Measurements from ENCODE around the gene AP2B1.
A peak's percentile ranks its signal among the peaks of the same experiment; 100 is the strongest.

AP2B1 gene

DNA sequence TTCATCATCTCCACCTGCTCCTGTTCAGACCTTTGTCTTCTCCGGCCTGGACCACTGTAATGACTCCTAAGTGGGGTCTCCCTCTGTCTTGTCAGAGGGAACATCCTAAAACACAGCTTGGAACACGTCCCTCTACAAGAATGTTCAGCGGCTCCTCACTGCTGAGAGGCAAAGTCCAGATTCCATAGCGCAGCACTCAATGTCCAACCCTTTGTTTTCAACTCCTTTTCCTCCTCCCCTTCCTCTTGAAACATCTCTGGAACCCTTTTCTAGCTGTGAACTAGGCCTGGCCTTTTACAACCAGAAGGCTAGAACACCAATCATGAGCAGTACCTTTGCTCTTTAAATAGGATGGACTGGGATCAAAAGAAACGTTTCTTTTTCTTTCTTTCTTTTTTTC, 174.5 kb downstream of the AP2B1 start:
- no peaks in the 10 kb centered on the region for H3K9me2 ChIP-seq (replicated peaks; ENCODE audit: control insufficient read depth, low read length)
- no peaks in the 10 kb centered on the region; the same call in 1 of the 2 replicates for H3K27me3 ChIP-seq (ENCODE audit: control insufficient read depth, low read length)
- no peaks in the 10 kb centered on the region for H3K36me3 ChIP-seq (ENCODE audit: control insufficient read depth, low read length)
- H3K4me2 ChIP-seq (ENCODE audit: low read length), result no peak overlapping the region
- H3K27ac ChIP-seq (ENCODE audit: low read depth, low read length), result no peak overlapping the region
- H3F3A ChIP-seq (ENCODE audit: control insufficient read depth, insufficient read depth), result no peaks in the 10 kb centered on the region
- TF ChIP-seq EZH2phosphoT487 (IDR thresholded peaks at IDR 0.05; ENCODE audit: borderline replicate concordance, low read length) (no peak), CTCF (IDR thresholded peaks at IDR 0.05; ENCODE audit: low read depth, low read length, poor library complexity, severe bottlenecking) (no peak)
- H3K79me2 ChIP-seq (ENCODE audit: control insufficient read depth, low read length), result no peaks in the 10 kb centered on the region
- H3K4me3 ChIP-seq (ENCODE audit: low read length), result no peak overlapping the region
- H4K20me1 ChIP-seq (ENCODE audit: control insufficient read depth, insufficient read depth, low read depth, low read length), result no peaks in the 10 kb centered on the region
- H3K9me3 ChIP-seq (ENCODE audit: control insufficient read depth, insufficient read depth, low read length), result no peaks in the 10 kb centered on the region
- peaks cover 12% of the 10 kb centered on the region for H3K4me1 ChIP-seq (ENCODE audit: control insufficient read depth, low read length)

GRCh38 chr17:35763767-35764122, 176.6 kb downstream of the AP2B1 start:
- H3K36me3 ChIP-seq (ENCODE audit: control insufficient read depth, low read length), result no peaks in the 10 kb centered on the region
- no peaks in the 10 kb centered on the region for H3K79me2 ChIP-seq (ENCODE audit: control insufficient read depth, low read length)
- H3K27me3 ChIP-seq (ENCODE audit: control insufficient read depth, low read length), result peaks cover 6% of the 10 kb centered on the region; the same call in 1 of the 2 replicates
- peak overlapping the region; percentile 92 for H3K4me2 ChIP-seq (ENCODE audit: low read length)
- peak overlapping the region; percentile 83 for H3K4me3 ChIP-seq (ENCODE audit: low read length)
- no peak overlapping the region for H3K27ac ChIP-seq (ENCODE audit: low read depth, low read length)
- no peaks in the 10 kb centered on the region for H3K9me2 ChIP-seq (replicated peaks; ENCODE audit: control insufficient read depth, low read length)
- peaks cover 12% of the 10 kb centered on the region for H3K4me1 ChIP-seq (ENCODE audit: control insufficient read depth, low read length)
- H3K9me3 ChIP-seq (ENCODE audit: control insufficient read depth, insufficient read depth, low read length), result no peaks in the 10 kb centered on the region
- H4K20me1 ChIP-seq (ENCODE audit: control insufficient read depth, insufficient read depth, low read depth, low read length), result no peaks in the 10 kb centered on the region
- TF ChIP-seq EZH2phosphoT487 (IDR thresholded peaks at IDR 0.05; ENCODE audit: borderline replicate concordance, low read length), result no peak
- no peak for TF ChIP-seq CTCF (IDR thresholded peaks at IDR 0.05; ENCODE audit: low read depth, low read length, poor library complexity, severe bottlenecking)
- H3F3A ChIP-seq (ENCODE audit: control insufficient read depth, insufficient read depth), result no peaks in the 10 kb centered on the region

DNA sequence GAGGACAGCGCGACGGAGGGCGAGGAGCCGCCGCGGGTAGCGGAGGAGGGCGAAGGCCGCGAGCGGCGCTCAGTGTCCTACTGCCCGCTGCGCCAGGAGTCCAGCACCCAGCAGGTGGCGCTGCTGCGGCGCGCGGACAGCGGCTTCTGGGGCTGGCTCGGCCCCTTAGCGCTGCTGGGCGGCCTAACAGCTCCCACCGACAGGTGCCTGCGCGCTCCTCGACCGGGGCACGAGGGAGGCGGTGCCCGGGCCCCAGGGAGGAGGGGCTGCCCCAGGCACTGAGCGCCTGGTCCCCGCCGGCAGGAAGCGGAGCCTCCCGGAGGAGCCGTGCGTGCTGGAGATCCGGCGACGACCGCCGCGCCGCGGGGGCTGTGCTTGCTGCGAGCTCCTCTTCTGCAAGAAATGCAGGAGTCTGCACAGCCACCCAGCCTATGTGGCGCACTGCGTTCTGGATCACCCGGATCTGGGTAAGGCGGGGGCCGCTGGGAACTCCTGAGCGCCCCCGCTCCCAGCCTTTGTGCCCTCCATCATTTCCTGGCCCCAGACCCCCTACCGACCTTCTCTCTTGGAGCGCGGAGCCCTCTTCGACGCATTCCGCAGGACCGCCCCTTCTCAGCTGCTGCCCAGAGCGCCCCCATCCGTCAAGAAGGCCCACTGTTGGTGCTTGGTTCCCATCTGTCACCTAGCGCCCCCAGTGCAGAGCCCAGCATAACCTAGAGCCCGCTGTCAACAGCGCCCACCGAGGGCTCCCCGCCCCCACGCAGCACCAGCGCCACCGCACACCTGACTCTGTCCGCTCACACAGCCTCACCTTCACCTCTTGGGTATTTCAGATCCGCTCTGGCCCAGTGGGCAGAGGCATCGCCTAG, 177.2 kb downstream of the AP2B1 start:
- Histone ChIP-seq H3K4me1 (ENCODE audit: control insufficient read depth, low read length) (peaks cover 12% of the 10 kb centered on the region), H3K79me2 (ENCODE audit: control insufficient read depth, low read length) (no peaks in the 10 kb centered on the region), H3K4me2 (ENCODE audit: low read length) (peak overlapping the region; percentile 92), H3K27ac (ENCODE audit: low read depth, low read length) (peak overlapping the region; percentile 40; the same call in 1 of the 2 replicates), H3K36me3 (ENCODE audit: control insufficient read depth, low read length) (no peaks in the 10 kb centered on the region), H3F3A (ENCODE audit: control insufficient read depth, insufficient read depth) (no peaks in the 10 kb centered on the region), H3K4me3 (ENCODE audit: low read length) (peak overlapping the region; percentile 83), H3K9me2 (replicated peaks; ENCODE audit: control insufficient read depth, low read length) (no peaks in the 10 kb centered on the region), H4K20me1 (ENCODE audit: control insufficient read depth, insufficient read depth, low read depth, low read length) (no peaks in the 10 kb centered on the region), H3K27me3 (ENCODE audit: control insufficient read depth, low read length) (peaks cover 6% of the 10 kb centered on the region; the same call in 1 of the 2 replicates), H3K9me3 (ENCODE audit: control insufficient read depth, insufficient read depth, low read length) (no peaks in the 10 kb centered on the region)
- TF ChIP-seq CTCF (IDR thresholded peaks at IDR 0.05; ENCODE audit: low read depth, low read length, poor library complexity, severe bottlenecking), result peak; percentile 90
- no peak for TF ChIP-seq EZH2phosphoT487 (IDR thresholded peaks at IDR 0.05; ENCODE audit: borderline replicate concordance, low read length)

Data from DOHH2 (cell line).